GM12878 (cell line): ENCODE measurements around the gene SURF6. TPM values are rescaled to one million over a fixed set of nuclear protein-coding genes. Genes with fewer than 3 reads are reported as not detected.

Experiments used
- ATAC-seq: fragments of 200-7000 bp; cut with Tn5 transposase; 3 replicates; pipeline ENCODE4 v1.9.1; 2020; ENCODE audit warnings: mild to moderate bottlenecking, moderate library complexity
- BruUV-seq: library from RNA; stranded (reverse); fragments of 400-500 nt; replicated peaks from 2 replicates; lab custom pipeline; 2021; lab: Mats Ljungman, UMichigan
- CTCF ChIA-PET: fragments of 300-600 bp; sonication (Branson Sonifier 250); formaldehyde crosslinking; extraction: SDS; loops from one replicate; lab custom pipeline; 2021; ENCODE audit warnings: inconsistent platforms; lab: Yijun Ruan, JAX
- POLR2A ChIA-PET: fragments of 350-600 bp; formaldehyde crosslinking; extraction: SDS; loops from one replicate; lab custom pipeline; 2021; ENCODE audit warnings: inconsistent platforms; lab: Charles Lee
- RAD21 ChIA-PET: fragments of 300-600 bp; sonication (Branson Sonifier 250); formaldehyde crosslinking; loops from one replicate; lab custom pipeline; 2023; ENCODE audit warnings: antibody characterized with exemption; ENCODE audit not compliant: unreplicated experiment; lab: Charles Lee
- SMC1A ChIA-PET: fragments of 300-600 bp; sonication (Branson Sonifier 250); formaldehyde crosslinking; loops from one replicate; lab custom pipeline; 2023; ENCODE audit not compliant: unreplicated experiment, uncharacterized antibody; lab: Charles Lee
- DNase-seq: peaks from one replicate; pipeline ENCODE4 v3.0.0-alpha.2; 2011; ENCODE audit warnings: low read depth, low spot score
- FAIRE-seq: peaks from 3 replicates; lab custom pipeline; 2011; peaks lifted over from hg19 to GRCh38; lab: Jason Lieb, UNC
- H2AFZ ChIP-seq: 2 replicates; pipeline ENCODE4 v1.6.0; 2011; ENCODE audit warnings: low read depth, low read length, control low read depth; ENCODE audit not compliant: control insufficient read depth
- H3K27ac ChIP-seq: 2 replicates; pipeline ENCODE4 v1.5.1; 2011; ENCODE audit warnings: control low read depth; ENCODE audit not compliant: control insufficient read depth, insufficient read depth
- H3K27me3 ChIP-seq, 2 experiments: replicated peaks in 1 of 2; 2 replicates each; pipeline versions ENCODE4 v1.6.0 to v1.6.1; 2011; ENCODE audit warnings: low read length in 1 of 2; ENCODE audit not compliant: control insufficient read depth in 2 of 2, insufficient read depth in 2 of 2
- H3K36me3 ChIP-seq, 2 experiments: 2 replicates each; pipeline ENCODE4 v1.5.1; 2011; ENCODE audit warnings: low read length in 1 of 2; ENCODE audit not compliant: control insufficient read depth in 2 of 2, insufficient read depth in 2 of 2
- H3K4me1 ChIP-seq: 2 replicates; pipeline ENCODE4 v1.6.1; 2011; ENCODE audit warnings: mild to moderate bottlenecking, low read length, moderate library complexity, mixed read lengths; ENCODE audit not compliant: control insufficient read depth, insufficient read depth
- H3K4me2 ChIP-seq: 2 replicates; pipeline ENCODE4 v1.6.0; 2011; ENCODE audit warnings: control low read depth; ENCODE audit not compliant: control insufficient read depth, insufficient read depth
- H3K4me3 ChIP-seq: fragments of 200-600 bp; sonication (generic); 2 replicates; pipeline ENCODE4 v1.5.1; 2016
- H3K79me2 ChIP-seq: 2 replicates; pipeline ENCODE4 v1.6.0; 2011; ENCODE audit warnings: low read length; ENCODE audit not compliant: control insufficient read depth, insufficient read depth
- H3K9ac ChIP-seq: 2 replicates; pipeline ENCODE4 v1.8.0; 2011; ENCODE audit warnings: low read length, control low read depth, mixed read lengths; ENCODE audit not compliant: control insufficient read depth, insufficient read depth
- H3K9me3 ChIP-seq: replicated peaks from 3 replicates; pipeline ENCODE4 v1.5.1; 2011; ENCODE audit warnings: mild to moderate bottlenecking, low read length; ENCODE audit not compliant: control insufficient read depth, insufficient read depth
- H4K20me1 ChIP-seq: 2 replicates; pipeline ENCODE4 v1.6.0; 2011; ENCODE audit not compliant: control insufficient read depth, insufficient read depth
- CBFB ChIP-seq: IDR thresholded peaks from 2 replicates; pipeline ENCODE4 v1.6.1; 2016; ENCODE audit warnings: antibody characterized with exemption, low read depth
- CREM ChIP-seq: IDR thresholded peaks from 2 replicates; pipeline ENCODE4 v1.6.1; 2014; ENCODE audit warnings: antibody characterized with exemption, low read depth
- EED ChIP-seq: sonication (generic); IDR thresholded peaks from 2 replicates; pipeline ENCODE4 v1.6.1; 2016; ENCODE audit warnings: antibody characterized with exemption, low read depth
- EGR1 ChIP-seq, 2 experiments: IDR thresholded peaks; 1 replicate in 1 of 2; 2 replicates in 1 of 2; pipeline ENCODE4 v1.6.1; 2011 to 2012; ENCODE audit warnings: low read depth in 2 of 2, low read length in 2 of 2, borderline replicate concordance in 1 of 2, mild to moderate bottlenecking in 1 of 2, moderate library complexity in 1 of 2
- FOXM1 ChIP-seq: IDR thresholded peaks from 2 replicates; pipeline ENCODE4 v1.6.1; 2012; ENCODE audit warnings: low read depth, mild to moderate bottlenecking, inconsistent platforms, low read length, moderate library complexity
- HCFC1 ChIP-seq: fragments of 150-350 bp; IDR thresholded peaks from 2 replicates; pipeline ENCODE4 v1.6.1; 2014; ENCODE audit warnings: low read length
- IKZF2 ChIP-seq, 2 experiments: fragments of 450-650 bp; IDR thresholded peaks; 2 replicates each; pipeline ENCODE4 v1.6.1; 2017; ENCODE audit warnings: mild to moderate bottlenecking in 2 of 2, moderate library complexity in 2 of 2
- NKRF ChIP-seq: fragments of 450-650 bp; conservative IDR thresholded peaks from 2 replicates; pipeline ENCODE4 v1.6.1; 2017; ENCODE audit warnings: mild to moderate bottlenecking, moderate library complexity
- NR2C1 ChIP-seq: fragments of 450-650 bp; IDR thresholded peaks from 2 replicates; pipeline ENCODE4 v1.6.1; 2017; ENCODE audit warnings: antibody characterized with exemption, mild to moderate bottlenecking, moderate library complexity
- POLR2AphosphoS2 ChIP-seq: IDR thresholded peaks from 2 replicates; pipeline ENCODE4 v1.6.1; 2011; ENCODE audit warnings: low read depth, mild to moderate bottlenecking, low read length, improper control_type of control experiment, moderate library complexity
- RBBP5 ChIP-seq: fragments of 200-600 bp; sonication (generic); conservative IDR thresholded peaks from 2 replicates; pipeline ENCODE4 v1.6.1; 2016
- SMARCA5 ChIP-seq: fragments of 450-650 bp; IDR thresholded peaks from 2 replicates; pipeline ENCODE4 v1.6.1; 2017; ENCODE audit warnings: mild to moderate bottlenecking
- SRF ChIP-seq, 2 experiments: IDR thresholded peaks; 2 replicates each; pipeline ENCODE4 v1.6.1; 2011; ENCODE audit warnings: low read depth in 2 of 2, low read length in 2 of 2, mild to moderate bottlenecking in 1 of 2, moderate library complexity in 1 of 2
- ZNF207 ChIP-seq: fragments of 450-650 bp; IDR thresholded peaks from 2 replicates; pipeline ENCODE4 v1.6.1; 2014; ENCODE audit warnings: antibody characterized with exemption, mild to moderate bottlenecking, borderline replicate concordance
- ZSCAN29 ChIP-seq: fragments of 450-650 bp; IDR thresholded peaks from 2 replicates; pipeline ENCODE4 v1.6.1; 2017; ENCODE audit warnings: mild to moderate bottlenecking, moderate library complexity
- WGBS: methylation state at CpG from one replicate; pipeline ENCODE4 v1.1.6; 2016; ENCODE audit warnings: low lambda C conversion rate; ENCODE audit not compliant: insufficient replicate concordance, insufficient coverage; ENCODE audit errors: missing lambda C conversion rate; 5-methylcytosine and 5-hydroxymethylcytosine counted together
- in situ Hi-C: fragments of 300-500 bp; cut with MboI; formaldehyde crosslinking; loops from 9 replicates; pipeline ENCODE4 v1.14.3; 2018; ENCODE audit warnings: mixed read lengths
- intact Hi-C: fragments of 100-400 bp; cut with micrococcal nuclease; formaldehyde crosslinking; loops from one replicate; pipeline ENCODE4 v1.14.2; 2022; ENCODE audit not compliant: unreplicated experiment
- polyA plus RNA-seq, 11 experiments: library from polyadenylated mRNA; depleted of rRNA in 4 of 11; unstranded in 6 of 11; stranded (reverse) in 5 of 11; fragments of >200 nt; fragmentation: Nextera tagmentation in 4 of 11; fragmentation: Illumina TruSeq in 1 of 11; extraction: Ambion mirVana in 4 of 11; extraction: Trizol in 1 of 11; gene quantifications; 1 replicate in 1 of 11; 2 replicates in 10 of 11; pipeline versions ENCODE4 v1.2.1 to v1.2.3, GENCODE V29; 2011 to 2016; ENCODE audit warnings: inconsistent platforms in 2 of 11, missing spikeins in 2 of 11, low read depth in 1 of 11
- total RNA-seq, 4 experiments: library from RNA; depleted of rRNA in 3 of 4; stranded (reverse); fragments of >200 nt in 3 of 4; fragmentation: Illumina TruSeq in 1 of 4; extraction: Trizol in 1 of 4; gene quantifications; 2 replicates each; pipeline versions ENCODE4 v1.2.1 to v1.2.3, GENCODE V29; 2013 to 2021
- TF ChIP-seq, protein P1 (sequence below): IDR thresholded peaks from 2 replicates; pipeline ENCODE4 v1.6.1; 2012; ENCODE audit warnings: low read depth, low read length, improper control_type of control experiment

The SURF6 gene
- total and polyA plus RNA-seq, 10 of the 15 experiments (the other 5 are each of a cell fraction or from before 2014, with no cell fraction given): 2.2 to 27.2 (median 15.1) TPM

- TF ChIP-seq FOXM1 (no peak), NR2C1 (no peak), IKZF2 (IDR thresholded peaks at IDR 0.05) (no peak), NKRF (no peak), EGR1 (IDR thresholded peaks at IDR 0.05; ENCODE audit: borderline replicate concordance in 1 of 2, low read depth in 2 of 2, low read length in 2 of 2) (no peak), RBBP5 (no peak), ZSCAN29 (no peak)
Observed at GRCh38 chr9:133282464-133283238, 53.3 kb downstream of the SURF6 start (continued).

DNA sequence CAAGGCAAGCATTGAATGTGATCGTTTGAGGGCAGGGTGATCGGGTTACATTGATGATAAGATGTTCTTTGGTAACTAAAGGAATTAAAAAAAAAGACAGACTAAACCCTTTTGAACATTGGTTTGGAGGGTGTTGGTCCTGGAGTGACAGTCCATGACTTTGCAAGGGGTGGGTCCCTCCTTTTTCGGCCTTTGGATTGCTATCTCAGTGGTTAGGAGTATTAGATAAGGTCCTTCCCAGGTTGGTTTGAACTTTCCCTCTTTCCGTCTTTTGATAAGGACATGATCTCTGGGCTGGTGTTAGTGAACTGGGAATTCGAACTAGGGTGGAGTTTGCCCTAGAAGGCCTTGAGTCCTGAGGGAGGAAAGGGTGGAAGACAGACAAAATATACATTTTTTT, 55.6 kb downstream of the SURF6 start:
- Histone ChIP-seq H3K9me3 (no peaks in the 10 kb centered on the region), H3K4me2 (no peak overlapping the region), H3K27ac (no peak overlapping the region), H4K20me1 (no peaks in the 10 kb centered on the region), H3K36me3 (no peaks in the 10 kb centered on the region), H3K27me3 (peaks cover 0 to 1% of the 10 kb centered on the region in 2 experiments; a peak in 1 of 4 replicates), H3K4me3 (no peak overlapping the region), H3K79me2 (no peaks in the 10 kb centered on the region), H2AFZ (no peak overlapping the region), H3K4me1 (no peaks in the 10 kb centered on the region), H3K9ac (no peak overlapping the region)
- POLR2A ChIA-PET: no interaction called here
- DNase-seq (no peak), ATAC-seq (no peak), FAIRE-seq (no peak)
- no TSS peak for BruUV-seq
- 41% methylated on average over 5 of the region's 5 CpGs for WGBS
- SMC1A ChIA-PET: no interaction called here
- CTCF ChIA-PET: no interaction called here
- RAD21 ChIA-PET: no interaction called here
- intact Hi-C loops (no loop called here), in situ Hi-C loops (no loop called here)
- TF ChIP-seq ZNF207 (no peak), CBFB (no peak), HCFC1 (no peak), EED (no peak), SMARCA5 (no peak), POLR2AphosphoS2 (no peak), SRF (IDR thresholded peaks at IDR 0.05; ENCODE audit: low read depth in 2 of 2, low read length in 2 of 2) (no peak), CREM (no peak)
- TF ChIP-seq, protein P1, sequence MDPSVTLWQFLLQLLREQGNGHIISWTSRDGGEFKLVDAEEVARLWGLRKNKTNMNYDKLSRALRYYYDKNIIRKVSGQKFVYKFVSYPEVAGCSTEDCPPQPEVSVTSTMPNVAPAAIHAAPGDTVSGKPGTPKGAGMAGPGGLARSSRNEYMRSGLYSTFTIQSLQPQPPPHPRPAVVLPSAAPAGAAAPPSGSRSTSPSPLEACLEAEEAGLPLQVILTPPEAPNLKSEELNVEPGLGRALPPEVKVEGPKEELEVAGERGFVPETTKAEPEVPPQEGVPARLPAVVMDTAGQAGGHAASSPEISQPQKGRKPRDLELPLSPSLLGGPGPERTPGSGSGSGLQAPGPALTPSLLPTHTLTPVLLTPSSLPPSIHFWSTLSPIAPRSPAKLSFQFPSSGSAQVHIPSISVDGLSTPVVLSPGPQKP: no peak
